Fibroblast of skin of right quadriceps (primary cell): ENCODE data around the gene KIRREL1.

Experiments used
- DNase-seq: peaks from one replicate; pipeline ENCODE4 v3.0.0-alpha.2; 2013

KIRREL1 gene

GRCh38 chr1:158037008-158037865, 43.8 kb downstream of the KIRREL1 start:
- DNase-seq: no peak

- peak; percentile 61 for DNase-seq
These were observed 44.5 kb downstream of the KIRREL1 start for GRCh38 chr1:158037866-158038359.

- no peak for DNase-seq
These were observed 45.3 kb downstream of the KIRREL1 start for GRCh38 chr1:158038793-158039192.

GRCh38 chr1:158039380-158039779, 45.9 kb downstream of the KIRREL1 start:
- DNase-seq: no peak

- DNase-seq: no peak
These were observed 46.9 kb downstream of the KIRREL1 start for GRCh38 chr1:158040323-158040722.

- DNase-seq: no peak
These were observed 49.8 kb downstream of the KIRREL1 start for GRCh38 chr1:158043232-158043631.

GRCh38 chr1:158045639-158046038, 52.2 kb downstream of the KIRREL1 start:
- peak; percentile 68 for DNase-seq

GRCh38 chr1:158046715-158047510, 53.5 kb downstream of the KIRREL1 start:
- no peak for DNase-seq

- no peak for DNase-seq
These were observed 55.1 kb downstream of the KIRREL1 start for GRCh38 chr1:158048371-158049067.

- peak; percentile 54 for DNase-seq
These were observed 56.4 kb downstream of the KIRREL1 start for GRCh38 chr1:158049853-158050252.

GRCh38 chr1:158053276-158053675, 59.8 kb downstream of the KIRREL1 start:
- no peak for DNase-seq

- DNase-seq: no peak
These were observed 61.3 kb downstream of the KIRREL1 start for GRCh38 chr1:158054721-158055120.

GRCh38 chr1:158055854-158056253, 62.4 kb downstream of the KIRREL1 start:
- no peak for DNase-seq

- DNase-seq: no peak
These were observed 63.1 kb downstream of the KIRREL1 start for GRCh38 chr1:158056498-158056897.

- DNase-seq: peak; percentile 21
These were observed 65.0 kb downstream of the KIRREL1 start for GRCh38 chr1:158058237-158058985.

GRCh38 chr1:158059984-158060383, 66.5 kb downstream of the KIRREL1 start:
- no peak for DNase-seq

- DNase-seq: no peak
These were observed 68.7 kb downstream of the KIRREL1 start for GRCh38 chr1:158062174-158062573.

GRCh38 chr1:158067662-158068061, 74.2 kb downstream of the KIRREL1 start:
- DNase-seq: peak; percentile 44

- no peak for DNase-seq
These were observed 75.5 kb downstream of the KIRREL1 start for GRCh38 chr1:158068918-158069317.

- no peak for DNase-seq
These were observed 77.7 kb downstream of the KIRREL1 start for GRCh38 chr1:158071138-158071537.

- no peak for DNase-seq
These were observed 81.6 kb downstream of the KIRREL1 start for GRCh38 chr1:158075078-158075477.

GRCh38 chr1:158076441-158076840, 83.0 kb downstream of the KIRREL1 start:
- DNase-seq: no peak
